ENCODE measurements around the gene KDM8.

The KDM8 gene

GRCh38 chr16:27209591-27209990, 6.3 kb downstream of the KDM8 start:
- ATAC-seq (replicated peaks; ENCODE audit: extremely low read depth, poor library complexity, severe bottlenecking) (no peak), DNase-seq (ENCODE audit: low spot score in 2 of 2) (no peak)
- no peak overlapping the region for H3K4me3 Mint-ChIP-seq
- H3K27ac Mint-ChIP-seq (ENCODE audit: low read depth) = no peak overlapping the region
- H3K9me3 Mint-ChIP-seq = no peaks in the 10 kb centered on the region
- peaks cover 5% of the 10 kb centered on the region for H3K36me3 Mint-ChIP-seq (ENCODE audit: insufficient read depth)
- peaks cover under 1% of the 10 kb centered on the region for H3K4me1 Mint-ChIP-seq
- H3K27me3 Mint-ChIP-seq = no peaks in the 10 kb centered on the region

DNA sequence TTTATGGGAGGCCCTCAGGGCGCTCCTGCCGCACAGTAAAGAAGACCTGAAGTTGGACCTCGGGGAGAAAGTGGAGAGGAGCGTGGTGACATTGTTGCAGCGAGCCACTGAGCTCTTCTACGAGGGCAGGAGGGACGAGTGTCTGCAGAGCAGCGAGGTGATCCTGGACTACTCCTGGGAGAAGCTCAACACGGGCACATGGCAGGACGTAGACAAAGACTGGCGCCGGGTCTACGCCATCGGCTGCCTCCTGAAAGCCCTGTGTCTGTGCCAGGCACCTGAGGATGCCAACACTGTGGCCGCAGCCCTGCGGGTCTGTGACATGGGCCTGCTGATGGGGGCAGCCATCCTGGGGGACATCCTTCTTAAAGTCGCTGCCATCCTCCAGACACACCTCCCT, 6.8 kb downstream of the KDM8 start:
- Mint-ChIP-seq H3K4me3 (no peak overlapping the region), H3K27ac (ENCODE audit: low read depth) (no peak overlapping the region), H3K36me3 (ENCODE audit: insufficient read depth) (peaks cover 8% of the 10 kb centered on the region), H3K9me3 (no peaks in the 10 kb centered on the region), H3K27me3 (no peaks in the 10 kb centered on the region), H3K4me1 (no peaks in the 10 kb centered on the region)
- ATAC-seq (replicated peaks; ENCODE audit: extremely low read depth, poor library complexity, severe bottlenecking) = no peak
- no peak for DNase-seq (ENCODE audit: low spot score in 2 of 2)

- ATAC-seq (replicated peaks; ENCODE audit: extremely low read depth, poor library complexity, severe bottlenecking) = no peak
- DNase-seq (ENCODE audit: low spot score in 2 of 2) = no peak
- H3K9me3 Mint-ChIP-seq = no peaks in the 10 kb centered on the region
- H3K4me1 Mint-ChIP-seq = no peaks in the 10 kb centered on the region
- H3K36me3 Mint-ChIP-seq (ENCODE audit: insufficient read depth) = peaks cover 10% of the 10 kb centered on the region
- no peak overlapping the region for H3K4me3 Mint-ChIP-seq
- no peak overlapping the region for H3K27ac Mint-ChIP-seq (ENCODE audit: low read depth)
- H3K27me3 Mint-ChIP-seq = no peaks in the 10 kb centered on the region
Observed at GRCh38 chr16:27211026-27211425, 7.7 kb downstream of the KDM8 start.

GRCh38 chr16:27214084-27214961, 11.0 kb downstream of the KDM8 start:
- H3K36me3 Mint-ChIP-seq (ENCODE audit: insufficient read depth) = peaks cover 10% of the 10 kb centered on the region

GRCh38 chr16:27215660-27216059, 12.3 kb downstream of the KDM8 start:
- Mint-ChIP-seq H3K27ac (ENCODE audit: low read depth) (peak overlapping the region; percentile 46), H3K9me3 (no peaks in the 10 kb centered on the region), H3K4me1 (no peaks in the 10 kb centered on the region), H3K36me3 (ENCODE audit: insufficient read depth) (peaks cover 13% of the 10 kb centered on the region), H3K4me3 (no peak overlapping the region), H3K27me3 (no peaks in the 10 kb centered on the region)
- DNase-seq (ENCODE audit: low spot score in 2 of 2) (no peak), ATAC-seq (replicated peaks; ENCODE audit: extremely low read depth, poor library complexity, severe bottlenecking) (no peak)

More at GRCh38 chr16:27214084-27214961, 11.0 kb downstream of the KDM8 start:
- ATAC-seq (replicated peaks; ENCODE audit: extremely low read depth, poor library complexity, severe bottlenecking) (no peak), DNase-seq (ENCODE audit: low spot score in 2 of 2) (no peak)
- Mint-ChIP-seq H3K9me3 (no peaks in the 10 kb centered on the region), H3K27me3 (no peaks in the 10 kb centered on the region), H3K27ac (ENCODE audit: low read depth) (no peak overlapping the region), H3K4me1 (no peaks in the 10 kb centered on the region), H3K4me3 (no peak overlapping the region)

GRCh38 chr16:27216297-27216885, 13.1 kb downstream of the KDM8 start:
- H3K36me3 Mint-ChIP-seq (ENCODE audit: insufficient read depth) = peaks cover 13% of the 10 kb centered on the region
- no peaks in the 10 kb centered on the region for H3K27me3 Mint-ChIP-seq
- H3K4me1 Mint-ChIP-seq = no peaks in the 10 kb centered on the region
- DNase-seq (ENCODE audit: low spot score in 2 of 2) = no peak
- peak overlapping the region; percentile 46 for H3K27ac Mint-ChIP-seq (ENCODE audit: low read depth)
- H3K9me3 Mint-ChIP-seq = no peaks in the 10 kb centered on the region
- H3K4me3 Mint-ChIP-seq = no peak overlapping the region
- no peak for ATAC-seq (replicated peaks; ENCODE audit: extremely low read depth, poor library complexity, severe bottlenecking)

DNA sequence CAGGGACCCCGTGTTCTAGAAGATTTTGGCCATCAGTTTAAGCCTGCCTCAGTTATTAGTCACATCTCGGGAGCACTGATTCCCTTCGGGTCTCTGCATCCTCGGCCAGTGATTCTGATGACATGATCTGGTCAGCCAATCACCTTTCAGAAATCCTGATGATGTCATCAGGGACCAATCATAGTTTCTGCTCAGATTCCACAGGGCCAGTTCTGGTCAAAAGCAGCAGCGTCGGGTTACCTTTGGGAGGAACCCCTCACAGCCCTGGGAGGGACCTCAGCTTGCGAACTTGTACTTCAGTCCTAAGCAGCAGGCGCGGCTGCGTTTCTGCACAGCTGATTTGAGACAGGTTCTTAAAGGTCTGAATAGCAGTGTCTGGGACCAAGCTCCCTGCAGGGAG, 13.9 kb downstream of the KDM8 start:
- Mint-ChIP-seq H3K4me1 (no peaks in the 10 kb centered on the region), H3K4me3 (no peak overlapping the region), H3K27me3 (no peaks in the 10 kb centered on the region), H3K9me3 (no peaks in the 10 kb centered on the region), H3K27ac (ENCODE audit: low read depth) (no peak overlapping the region), H3K36me3 (ENCODE audit: insufficient read depth) (peaks cover 13% of the 10 kb centered on the region)
- no peak for DNase-seq (ENCODE audit: low spot score in 2 of 2)
- ATAC-seq (replicated peaks; ENCODE audit: extremely low read depth, poor library complexity, severe bottlenecking) = no peak

GRCh38 chr16:27218756-27219155, 15.4 kb downstream of the KDM8 start:
- ATAC-seq (replicated peaks; ENCODE audit: extremely low read depth, poor library complexity, severe bottlenecking) = no peak

DNA sequence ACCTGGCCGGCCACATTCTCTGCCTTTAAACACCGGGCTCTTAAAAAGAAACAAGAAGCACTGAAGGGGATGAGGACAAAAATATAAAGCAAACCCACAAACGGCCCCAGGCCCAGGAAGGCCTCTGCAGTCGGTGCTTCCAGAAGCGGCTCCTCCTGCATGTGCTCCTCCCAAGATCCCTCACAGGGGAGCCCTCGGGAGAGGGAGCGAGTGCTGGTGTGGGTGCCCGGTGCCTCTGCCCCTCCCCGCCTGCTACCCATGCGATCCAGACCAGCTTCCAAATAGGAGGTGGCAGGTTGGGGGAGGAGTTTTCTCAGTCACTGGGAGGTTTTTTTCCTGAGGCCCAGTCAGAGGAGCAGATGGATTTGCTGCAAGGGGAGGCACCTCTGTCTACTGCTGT, 15.8 kb downstream of the KDM8 start:
- DNase-seq (ENCODE audit: low spot score in 2 of 2) (no peak), ATAC-seq (replicated peaks; ENCODE audit: extremely low read depth, poor library complexity, severe bottlenecking) (no peak)
- peaks cover 5% of the 10 kb centered on the region for H3K4me1 Mint-ChIP-seq
- H3K9me3 Mint-ChIP-seq = no peaks in the 10 kb centered on the region
- H3K27me3 Mint-ChIP-seq = no peaks in the 10 kb centered on the region
- no peak overlapping the region for H3K27ac Mint-ChIP-seq (ENCODE audit: low read depth)
- peaks cover 11% of the 10 kb centered on the region for H3K36me3 Mint-ChIP-seq (ENCODE audit: insufficient read depth)
- H3K4me3 Mint-ChIP-seq = no peak overlapping the region

More at GRCh38 chr16:27218756-27219155, 15.4 kb downstream of the KDM8 start:
- DNase-seq (ENCODE audit: low spot score in 2 of 2) = no peak
- Mint-ChIP-seq H3K27me3 (no peaks in the 10 kb centered on the region), H3K4me1 (peaks cover under 1% of the 10 kb centered on the region), H3K36me3 (ENCODE audit: insufficient read depth) (peaks cover 13% of the 10 kb centered on the region), H3K27ac (ENCODE audit: low read depth) (no peak overlapping the region), H3K9me3 (no peaks in the 10 kb centered on the region), H3K4me3 (no peak overlapping the region)

GRCh38 chr16:27220120-27220519, 16.8 kb downstream of the KDM8 start:
- Mint-ChIP-seq H3K27me3 (no peaks in the 10 kb centered on the region), H3K36me3 (ENCODE audit: insufficient read depth) (peaks cover 9% of the 10 kb centered on the region), H3K4me1 (peaks cover 8% of the 10 kb centered on the region), H3K9me3 (no peaks in the 10 kb centered on the region), H3K27ac (ENCODE audit: low read depth) (no peak overlapping the region), H3K4me3 (no peak overlapping the region)
- ATAC-seq (replicated peaks; ENCODE audit: extremely low read depth, poor library complexity, severe bottlenecking) (no peak), DNase-seq (ENCODE audit: low spot score in 2 of 2) (no peak)

DNA sequence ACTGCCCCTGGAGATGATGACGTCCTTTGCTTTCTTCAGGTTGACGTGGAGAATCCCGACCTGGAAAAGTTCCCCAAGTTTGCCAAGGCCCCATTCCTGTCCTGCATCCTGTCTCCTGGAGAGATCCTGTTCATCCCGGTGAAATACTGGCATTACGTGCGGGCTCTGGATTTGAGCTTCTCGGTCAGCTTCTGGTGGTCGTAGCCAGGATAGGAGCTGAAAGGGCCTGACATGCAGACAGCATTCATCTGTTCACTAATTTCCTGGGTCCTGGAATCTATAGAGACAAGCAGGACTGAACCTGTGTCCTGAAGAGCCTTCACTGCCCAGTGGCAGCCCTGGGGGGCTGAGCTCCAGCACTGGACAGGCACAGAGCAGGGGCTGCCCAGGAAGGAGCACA, 17.2 kb downstream of the KDM8 start:
- ATAC-seq (replicated peaks; ENCODE audit: extremely low read depth, poor library complexity, severe bottlenecking) (no peak), DNase-seq (ENCODE audit: low spot score in 2 of 2) (no peak)
- Mint-ChIP-seq H3K4me1 (peaks cover 9% of the 10 kb centered on the region), H3K27ac (ENCODE audit: low read depth) (peak overlapping the region; percentile 73), H3K4me3 (no peak overlapping the region), H3K36me3 (ENCODE audit: insufficient read depth) (peaks cover 7% of the 10 kb centered on the region), H3K27me3 (no peaks in the 10 kb centered on the region), H3K9me3 (no peaks in the 10 kb centered on the region)

- peaks cover 14% of the 10 kb centered on the region for H3K4me1 Mint-ChIP-seq
- H3K27me3 Mint-ChIP-seq = no peaks in the 10 kb centered on the region
- H3K9me3 Mint-ChIP-seq = no peaks in the 10 kb centered on the region
- DNase-seq (ENCODE audit: low spot score in 2 of 2) (no peak), ATAC-seq (replicated peaks; ENCODE audit: extremely low read depth, poor library complexity, severe bottlenecking) (no peak)
- peaks cover 6% of the 10 kb centered on the region for H3K36me3 Mint-ChIP-seq (ENCODE audit: insufficient read depth)
- no peak overlapping the region for H3K4me3 Mint-ChIP-seq
- H3K27ac Mint-ChIP-seq (ENCODE audit: low read depth) = peak overlapping the region; percentile 73
Observed at GRCh38 chr16:27220991-27221390, 17.7 kb downstream of the KDM8 start.
